Stimulated activated naive CD8-positive, alpha-beta T cell treated with anti-CD3 and anti-CD28 coated beads, Interleukin-15, Interleukin-2, amounts not matched to agents 100 U/mL and 50 U/mL, for 24 hours (primary cell): ENCODE results near the gene ADGRG6.
"Not testable (repeated sequence)": the region's sequence is repeated elsewhere in the genome, so short reads cannot be mapped to it uniquely, and the experiment has no call there.

Source experiments
- ATAC-seq: fragments of 150-1000 bp; cut with Tn5 transposase; one replicate; pipeline ENCODE4 v1.10.0; 2021
- DNase-seq: peaks from one replicate; pipeline ENCODE4 v3.0.0; 2021

Gene ADGRG6

DNA sequence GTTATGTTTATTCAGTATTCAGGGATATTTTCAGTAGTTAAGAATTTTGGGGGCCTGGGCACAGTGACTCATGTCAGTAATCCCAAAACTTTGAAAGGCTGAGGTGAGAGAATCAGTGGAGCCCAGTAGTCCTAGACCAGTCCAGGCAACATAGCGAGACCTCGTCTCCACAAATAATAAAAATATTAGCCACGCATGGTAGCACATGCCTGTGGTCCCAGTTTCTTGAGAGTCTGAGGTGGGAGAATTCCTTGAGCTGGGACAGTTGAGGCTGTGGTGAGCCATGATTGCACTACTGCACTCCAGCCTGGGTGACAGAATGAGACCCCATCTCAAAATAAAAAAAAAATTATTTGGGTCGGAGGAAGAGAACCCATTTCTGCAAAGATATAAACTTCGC, 20.3 kb downstream of the ADGRG6 start:
- no peak for DNase-seq
- ATAC-seq, result no peak

DNA sequence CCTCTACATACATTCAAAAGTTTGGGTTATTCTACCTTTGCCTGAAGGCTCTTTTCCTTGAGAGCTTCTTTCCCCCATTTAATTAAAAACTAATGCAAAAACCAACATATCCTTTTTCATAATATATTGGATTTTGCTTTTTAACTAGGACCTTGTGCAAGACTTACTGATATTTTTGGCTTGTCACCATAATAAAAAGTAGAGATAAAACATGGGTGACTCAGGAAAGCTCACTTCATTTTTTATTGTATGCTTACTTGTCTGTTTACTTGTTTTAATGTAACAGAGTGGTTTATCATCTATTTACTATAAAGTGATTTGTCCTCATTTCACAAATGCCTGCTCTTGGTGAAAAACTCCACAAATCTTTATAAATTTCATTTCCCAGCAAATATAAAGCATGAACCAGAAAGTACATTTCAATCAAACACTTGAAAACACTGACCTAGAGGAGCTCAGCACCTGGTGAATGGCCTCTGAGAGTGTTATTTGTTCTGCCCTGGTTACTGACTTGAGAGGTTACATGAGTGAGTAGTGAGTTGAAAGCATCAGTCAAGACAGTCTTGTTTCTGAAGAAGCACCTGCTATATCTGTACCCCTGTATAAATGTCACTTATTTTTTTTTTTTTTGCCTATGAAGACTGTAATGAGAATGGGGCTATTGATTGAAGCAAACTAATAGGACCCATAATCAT, 20.8 kb downstream of the ADGRG6 start:
- no peak for DNase-seq
- ATAC-seq, result no peak

GRCh38 chr6:142323377-142323776, 21.6 kb downstream of the ADGRG6 start:
- no peak for DNase-seq
- no peak for ATAC-seq

- ATAC-seq (no peak), DNase-seq (no peak)
These were observed 22.3 kb downstream of the ADGRG6 start for GRCh38 chr6:142324111-142324510.

DNA sequence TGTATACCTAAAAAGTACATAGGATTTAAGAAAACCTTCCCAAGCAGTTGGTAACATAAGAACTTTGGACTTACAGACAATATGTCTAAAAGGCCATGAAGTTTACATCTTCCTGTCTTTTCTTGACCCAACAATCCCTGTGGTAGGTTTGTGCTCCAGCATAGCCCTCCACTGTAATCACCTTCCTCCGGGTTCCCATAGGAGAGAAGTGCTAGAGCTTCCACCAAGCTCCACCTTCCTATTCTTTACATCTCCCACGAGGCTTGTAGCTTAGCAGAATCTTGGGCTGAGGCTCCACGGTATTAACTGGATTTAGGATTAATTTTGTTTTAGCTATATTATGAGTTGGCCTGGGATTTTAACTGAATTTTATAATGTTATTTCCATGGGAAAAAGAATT, 23.3 kb downstream of the ADGRG6 start:
- ATAC-seq (no peak), DNase-seq (no peak)

GRCh38 chr6:142326540-142326939, 24.7 kb downstream of the ADGRG6 start:
- no peak for DNase-seq
- ATAC-seq, result no peak

DNA sequence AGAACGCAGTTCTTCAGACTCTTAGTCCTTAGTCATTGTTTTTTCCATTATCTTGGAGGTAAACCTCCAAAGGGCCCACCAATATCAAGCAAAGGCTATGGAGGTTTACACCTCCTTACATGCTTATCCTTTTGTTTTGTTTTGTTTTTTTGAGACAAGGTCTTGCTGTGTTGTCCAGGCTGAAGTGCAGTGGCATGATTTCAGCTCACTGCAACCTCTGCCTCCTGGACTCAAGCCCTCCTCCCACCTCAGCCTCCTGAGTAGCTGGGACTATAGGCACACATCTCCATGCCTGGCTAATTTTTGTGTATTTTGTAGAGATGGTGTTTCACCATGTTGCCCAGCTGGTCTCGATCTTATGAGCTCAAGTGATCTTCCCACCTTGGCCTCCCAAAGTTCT, 26.3 kb downstream of the ADGRG6 start:
- ATAC-seq (no peak), DNase-seq (no peak)

GRCh38 chr6:142329486-142330113, 27.8 kb downstream of the ADGRG6 start:
- DNase-seq, result no peak
- ATAC-seq, result no peak

DNA sequence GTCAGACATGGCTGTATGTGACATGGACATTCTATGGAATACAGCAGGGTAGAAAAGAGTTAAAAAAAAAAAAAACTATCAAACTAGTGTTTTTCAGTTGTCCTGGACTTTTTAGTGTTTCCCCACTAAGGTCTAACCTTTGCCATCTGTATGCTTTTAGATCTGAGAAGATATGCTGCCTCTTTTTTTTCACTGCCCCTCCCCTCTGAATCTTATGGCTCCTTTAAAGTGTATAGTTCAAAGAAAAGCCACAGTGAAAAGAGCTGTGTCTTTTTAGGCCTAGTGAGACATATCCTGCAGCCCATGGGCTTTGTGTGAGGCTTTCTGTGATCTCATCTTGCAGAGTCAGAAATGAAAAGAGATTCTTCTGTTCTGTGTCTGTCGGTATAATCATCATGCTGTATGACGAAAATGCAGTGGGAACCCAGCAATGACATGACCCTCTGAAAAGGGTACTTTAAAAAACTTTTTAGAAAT, 29.3 kb downstream of the ADGRG6 start:
- ATAC-seq, result peak; percentile 95
- no peak for DNase-seq

DNA sequence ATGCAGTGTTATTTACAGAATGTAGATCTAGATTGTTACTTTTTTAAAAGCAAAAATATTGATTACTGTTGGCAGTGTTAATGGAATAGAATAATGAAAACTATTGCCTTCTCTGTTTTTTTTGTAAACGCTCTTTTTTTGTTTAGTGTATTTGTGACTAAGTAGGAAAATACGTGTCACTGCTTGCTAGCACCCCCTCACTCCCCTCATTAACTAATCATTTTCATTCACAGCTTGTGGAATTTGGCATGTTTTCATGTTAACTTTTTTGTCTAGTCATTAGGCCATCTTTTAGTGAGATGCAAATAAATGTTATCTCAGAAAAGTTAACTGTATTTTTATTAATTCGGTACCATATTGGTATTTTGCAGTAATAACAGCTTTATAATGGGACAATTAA, 29.8 kb downstream of the ADGRG6 start:
- ATAC-seq, result no peak
- DNase-seq, result no peak

DNA sequence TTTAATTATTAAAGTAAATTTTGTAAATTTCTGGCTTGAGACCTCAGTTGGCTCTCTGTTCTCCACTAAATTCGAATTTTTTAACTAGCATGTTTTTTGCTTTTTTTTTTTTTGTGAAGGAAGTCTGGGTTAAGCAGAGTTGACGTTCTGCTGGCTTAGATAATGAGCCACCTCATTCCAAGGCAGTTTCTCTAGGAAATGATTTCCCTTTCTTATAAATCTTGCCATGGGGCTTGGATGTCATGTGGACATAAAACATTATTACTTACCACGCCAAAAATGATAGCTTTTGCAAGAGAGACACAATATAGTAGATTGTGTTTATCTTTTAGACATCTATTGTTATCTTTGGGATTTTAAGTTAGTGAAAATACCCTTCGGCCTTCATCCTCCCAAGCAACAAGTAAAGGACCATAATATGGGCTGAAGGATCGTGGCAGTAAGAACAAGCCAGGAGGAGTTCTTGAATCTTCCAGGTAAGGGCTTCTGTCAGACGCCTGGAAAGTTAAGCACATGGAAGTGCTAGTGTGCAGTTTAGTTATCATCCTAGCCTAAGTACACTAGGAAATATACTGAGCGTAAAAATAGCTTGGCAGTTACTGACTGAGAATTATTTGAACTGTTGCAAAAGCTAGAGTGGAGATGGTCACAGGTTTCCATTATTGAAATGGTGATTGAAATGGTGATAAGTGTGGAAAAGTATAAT, 30.7 kb downstream of the ADGRG6 start:
- ATAC-seq (no peak), DNase-seq (no peak)

GRCh38 chr6:142333431-142333830, 31.6 kb downstream of the ADGRG6 start:
- DNase-seq, result no peak
- no peak for ATAC-seq

DNA sequence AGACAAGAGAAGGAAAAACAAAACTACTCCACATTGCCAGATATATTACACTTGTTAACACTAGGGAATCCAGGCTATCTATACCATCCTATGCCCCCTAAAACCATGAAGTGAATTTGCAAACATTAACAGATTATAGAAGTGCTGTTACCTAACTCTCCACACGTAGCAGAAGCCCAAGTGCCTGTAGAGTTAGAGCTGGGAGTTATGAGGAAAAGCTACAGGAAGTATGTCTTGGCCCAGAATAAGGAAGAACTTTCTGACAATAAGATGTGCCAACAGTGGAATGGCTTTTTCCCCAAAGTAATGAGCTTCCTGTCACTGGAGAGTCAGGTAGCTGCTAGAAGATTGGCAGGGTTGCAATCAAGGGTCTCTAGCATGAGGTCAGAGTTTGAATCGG, 32.5 kb downstream of the ADGRG6 start:
- DNase-seq (no peak), ATAC-seq (no peak)

DNA sequence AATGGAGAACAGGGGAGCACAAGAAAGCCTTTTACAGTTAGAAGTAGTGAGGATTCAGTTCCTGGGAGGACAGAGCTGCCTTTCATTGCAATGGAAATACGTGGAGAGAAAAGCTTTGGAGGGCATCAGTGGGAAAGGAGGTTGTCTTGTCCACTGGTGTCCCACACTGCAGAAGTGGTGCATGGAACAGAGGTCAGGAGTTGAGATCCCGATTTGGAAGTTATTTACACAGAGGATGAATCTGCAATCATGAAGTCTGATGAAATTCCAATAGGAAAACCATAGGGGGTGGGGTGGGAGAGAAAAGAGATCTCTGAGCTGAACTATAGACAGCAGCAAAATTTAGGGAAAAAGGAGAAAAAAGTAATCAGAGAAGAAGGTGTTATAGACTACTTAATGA, 33.6 kb downstream of the ADGRG6 start:
- DNase-seq (no peak), ATAC-seq (no peak)

DNA sequence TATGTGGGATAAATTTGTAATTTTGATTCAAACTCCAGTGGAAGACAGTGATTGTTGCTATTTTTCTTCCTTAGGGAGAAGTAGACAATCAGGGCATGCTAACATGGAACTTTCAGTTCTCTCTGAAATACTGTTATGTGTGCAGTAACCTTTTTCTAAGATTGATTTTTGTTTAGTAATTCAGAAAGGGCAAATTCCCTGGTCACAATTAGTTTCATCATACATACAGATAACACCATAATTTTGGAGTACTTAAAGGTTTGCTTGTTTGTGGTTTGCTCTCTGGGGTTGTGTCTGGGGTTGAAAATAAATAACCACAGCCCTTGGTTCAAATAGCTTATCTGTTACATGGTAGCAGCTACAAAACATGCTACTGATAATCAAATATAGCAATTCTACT, 34.4 kb downstream of the ADGRG6 start:
- ATAC-seq, result no peak
- no peak for DNase-seq

- ATAC-seq, result no peak
- no peak for DNase-seq
These were observed 35.0 kb downstream of the ADGRG6 start for GRCh38 chr6:142336787-142337186.

GRCh38 chr6:142339113-142339512, 37.3 kb downstream of the ADGRG6 start:
- ATAC-seq (no peak), DNase-seq (no peak)

GRCh38 chr6:142339968-142340658, 38.3 kb downstream of the ADGRG6 start:
- no peak for DNase-seq
- ATAC-seq, result no peak

GRCh38 chr6:142341855-142342330, 40.1 kb downstream of the ADGRG6 start:
- DNase-seq (no peak), ATAC-seq (no peak)

GRCh38 chr6:142342986-142343385, 41.2 kb downstream of the ADGRG6 start:
- ATAC-seq (no peak), DNase-seq (no peak)

GRCh38 chr6:142343938-142344337, 42.1 kb downstream of the ADGRG6 start:
- no peak for DNase-seq
- ATAC-seq, result no peak

DNA sequence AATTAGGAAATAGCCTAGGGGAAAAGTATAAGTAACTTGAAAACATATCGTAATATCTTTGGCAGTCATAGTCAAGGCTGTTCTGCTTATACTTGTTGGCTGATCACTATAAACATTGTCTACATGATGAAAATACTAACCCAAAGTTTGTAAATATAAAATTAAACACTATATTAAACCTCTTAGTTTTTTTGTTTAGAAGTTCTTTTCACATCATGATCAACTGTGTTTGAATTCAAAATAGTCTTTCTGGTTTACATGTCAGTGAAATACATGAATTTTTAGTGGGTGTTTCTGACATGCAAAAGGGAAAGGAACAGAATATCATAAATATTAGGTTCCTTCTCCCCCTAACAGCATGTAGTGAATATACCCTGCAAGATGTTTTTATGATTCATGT, 43.5 kb downstream of the ADGRG6 start:
- DNase-seq, result no peak
- ATAC-seq, result no peak

- not testable (repeated sequence) for ATAC-seq, DNase-seq
These were observed 44.4 kb downstream of the ADGRG6 start for GRCh38 chr6:142346166-142346565.
